Transverse colon (tissue), 4 donors: ENCODE measurements around the gene FIZ1. TPM values are rescaled to one million over a fixed set of nuclear protein-coding genes. Genes with fewer than 3 reads are reported as not detected.
"Not testable (repeated sequence)": the region's sequence is repeated elsewhere in the genome, so short reads cannot be mapped to it uniquely, and the experiment has no call there.

Experiments
- DNase-seq: peaks from one replicate; pipeline ENCODE4 v3.0.0-alpha.2; 2019
- H3K27ac ChIP-seq, 4 donors: fragments of 200-600 bp; sonication (generic); 2 replicates each; pipeline ENCODE4 v1.5.1; 2016 to 2018; ENCODE audit warnings: inconsistent platforms in 4 of 4
- H3K27me3 ChIP-seq: fragments of 200-600 bp; sonication (generic); 2 replicates; pipeline ENCODE4 v1.5.1; 2017; ENCODE audit warnings: inconsistent platforms
- H3K36me3 ChIP-seq, 4 donors: fragments of 200-600 bp; sonication (generic); 2 replicates each; pipeline ENCODE4 v1.5.1; 2017 to 2019; ENCODE audit warnings: inconsistent platforms in 4 of 4
- H3K4me1 ChIP-seq, 4 donors: fragments of 200-600 bp; sonication (generic); 2 replicates each; pipeline ENCODE4 v1.5.1; 2017 to 2020; ENCODE audit warnings: inconsistent platforms in 4 of 4
- H3K4me3 ChIP-seq, 4 donors: fragments of 200-600 bp; sonication (generic); 1 replicate in 1 of 4; 2 replicates in 3 of 4; pipeline versions ENCODE4 v1.5.1 to v1.6.1; 2017 to 2019; ENCODE audit warnings: inconsistent platforms in 4 of 4
- H3K9me3 ChIP-seq, 2 donors: fragments of 200-600 bp; sonication (generic); 2 replicates each; pipeline ENCODE4 v1.5.1; 2017 to 2019; ENCODE audit warnings: inconsistent platforms in 2 of 2
- EP300 ChIP-seq: sonication (generic); formaldehyde crosslinking; IDR thresholded peaks from one replicate; pipeline ENCODE4 v1.6.1; 2017; ENCODE audit warnings: antibody characterized with exemption, low read depth
- POLR2A ChIP-seq: fragments of 450-650 bp; IDR thresholded peaks from one replicate; pipeline ENCODE4 v1.6.1; 2016; ENCODE audit warnings: antibody characterized with exemption, mild to moderate bottlenecking, moderate library complexity
- POLR2AphosphoS5 ChIP-seq, 3 donors: sonication (generic); formaldehyde crosslinking; IDR thresholded peaks; one replicate each; pipeline ENCODE4 v1.6.1; 2016; ENCODE audit warnings: antibody characterized with exemption in 3 of 3
- WGBS, 2 donors: methylation state at CpG; one replicate each; pipeline ENCODE4 v1.1.5; 2018; ENCODE audit warnings: low coverage in 1 of 2; 5-methylcytosine and 5-hydroxymethylcytosine counted together
- in situ Hi-C, 4 donors: fragments of 200-750 bp; cut with MboI; loops; one replicate each; pipeline versions ENCODE4 v1.15.0 to v1.15.1; 2017; ENCODE audit warnings: low sequenced_read_pairs in 3 of 4, low pct_ligation_motif_present in 1 of 4, low pct_unique_long_range_greater_than_20kb in 1 of 4
- intact Hi-C: fragments of 100-400 bp; cut with DNase I; formaldehyde crosslinking; loops from one replicate; pipeline ENCODE4 v1.15.1; 2023; ENCODE audit warnings: low total_unique reads
- total RNA-seq, 4 donors: library from RNA; depleted of rRNA; stranded (reverse); fragments of >200 nt; gene quantifications; one replicate each; pipeline ENCODE4 v1.1.0, GENCODE V29; 2016
- TF ChIP-seq, protein P1 (sequence below), 5 experiments: fragments of 200-600 bp in 3 of 5; fragments of 450-650 bp in 2 of 5; sonication (generic) in 3 of 5; IDR thresholded peaks; 1 replicate in 2 of 5; 2 replicates in 3 of 5; pipeline ENCODE4 v1.5.1; 2016 to 2017; ENCODE audit warnings: antibody characterized with exemption in 5 of 5, inconsistent platforms in 3 of 5, mild to moderate bottlenecking in 2 of 5, moderate library complexity in 1 of 5

The FIZ1 gene
- total RNA-seq, 4 donors from 2014 or later, result 8.5 to 137 (median 18.3) TPM

DNA sequence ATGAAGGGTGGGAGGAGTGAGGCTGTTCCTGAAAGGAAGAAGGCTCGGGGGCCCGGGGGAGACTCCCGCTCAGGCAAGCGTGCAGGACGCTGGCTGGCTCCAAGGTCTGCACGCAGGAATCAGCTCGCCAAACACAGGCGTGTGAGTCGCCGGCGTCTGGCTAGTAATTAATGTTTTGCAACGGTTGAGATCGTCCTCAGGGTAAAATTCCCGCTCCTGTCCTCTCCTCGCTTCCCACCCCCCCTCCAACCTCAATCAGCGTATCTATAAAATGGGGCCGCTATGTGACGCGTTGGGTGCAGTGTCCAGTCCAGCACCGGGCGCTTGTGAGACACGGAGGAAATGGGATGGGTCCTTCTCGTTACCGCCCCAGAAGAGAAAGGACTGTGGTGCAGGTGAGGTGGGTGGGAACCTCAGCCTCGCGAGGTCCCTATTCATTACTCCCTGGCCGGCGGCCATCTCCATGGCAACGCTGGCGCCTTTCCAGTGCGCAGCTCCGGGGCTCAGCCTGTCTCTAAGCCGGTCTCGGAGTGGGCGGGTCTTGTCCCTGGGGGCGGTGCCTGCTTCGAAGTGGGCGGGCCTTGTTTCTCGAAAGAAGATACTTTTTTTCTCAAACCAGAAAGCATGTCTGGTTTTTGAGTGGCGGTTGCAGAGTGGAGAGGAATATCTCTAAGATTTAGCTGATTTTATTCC is 12.2 kb downstream of the FIZ1 start:
- H3K4me3 ChIP-seq, result peak overlapping the region in 3 of 4 donors; percentile 5 to 39 (median 21)
- peak overlapping the region in 2 of 4 donors; percentile 51 to 57 for H3K27ac ChIP-seq
- H3K36me3 ChIP-seq, result no peaks in the 10 kb centered on the region
- peak; percentile 96 for DNase-seq
- peaks cover 8 to 29% (median 24%) of the 10 kb centered on the region in 4 donors for H3K4me1 ChIP-seq
- TF ChIP-seq EP300 (no peak), POLR2AphosphoS5 (IDR thresholded peaks at IDR 0.05) (peak in 1 of 3 donors; percentile 18)
- peaks cover 5% of the 10 kb centered on the region for H3K27me3 ChIP-seq
- no peaks in the 10 kb centered on the region for H3K9me3 ChIP-seq
- WGBS, 2 donors, result 0 to 1% methylated on average over 6 to 40 of the region's 40 CpGs
- in situ Hi-C loops, result no loop called here
- intact Hi-C loops, result loop anchor here (10.0 kb wide), 1 partner anchor 72 kb away; no protein-coding TSS in a partner anchor

DNA sequence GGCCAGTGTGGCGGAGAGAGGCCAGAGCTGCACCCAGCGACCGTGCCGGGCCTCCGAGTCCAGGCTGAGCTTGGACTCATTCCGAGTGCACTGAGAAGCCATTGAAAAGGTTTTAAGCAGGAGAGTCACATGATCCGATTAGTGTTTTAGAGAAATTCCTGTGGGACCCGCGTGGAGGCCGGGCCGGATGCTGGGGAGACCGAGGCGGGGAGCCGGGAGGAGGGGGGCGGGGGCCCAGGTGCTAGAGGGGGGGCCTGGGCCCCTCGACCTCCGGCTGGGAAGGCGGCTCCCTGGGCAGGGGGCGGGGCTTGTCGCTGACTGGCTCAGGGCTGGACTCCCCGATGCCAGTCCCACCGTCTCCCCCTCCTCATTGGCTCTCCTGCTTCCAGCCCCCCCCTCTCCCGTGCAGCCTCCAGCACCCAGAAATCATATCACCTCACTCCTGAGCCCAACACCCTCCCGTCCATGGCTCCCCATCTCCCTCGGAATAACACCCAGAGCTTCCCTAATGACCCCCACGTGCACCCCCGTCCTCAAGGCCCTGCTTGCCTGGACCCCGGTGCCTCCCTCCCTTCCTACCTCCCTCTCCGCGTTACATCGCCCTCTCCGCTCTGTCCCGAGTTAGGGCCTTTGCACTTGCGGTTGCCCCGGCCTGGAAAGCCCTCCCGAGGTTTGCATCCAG is 13.5 kb downstream of the FIZ1 start:
- H3K27me3 ChIP-seq, result peaks cover 5% of the 10 kb centered on the region
- 3 to 7% methylated on average over 15 to 30 of the region's 36 CpGs for WGBS, 2 donors
- intact Hi-C loops, result loop anchor here (10.0 kb wide), 1 partner anchor 71 kb away; no protein-coding TSS in a partner anchor
- peak overlapping the region; percentile 8 to 38 (median 13) for H3K4me3 ChIP-seq
- TF ChIP-seq, protein P1, sequence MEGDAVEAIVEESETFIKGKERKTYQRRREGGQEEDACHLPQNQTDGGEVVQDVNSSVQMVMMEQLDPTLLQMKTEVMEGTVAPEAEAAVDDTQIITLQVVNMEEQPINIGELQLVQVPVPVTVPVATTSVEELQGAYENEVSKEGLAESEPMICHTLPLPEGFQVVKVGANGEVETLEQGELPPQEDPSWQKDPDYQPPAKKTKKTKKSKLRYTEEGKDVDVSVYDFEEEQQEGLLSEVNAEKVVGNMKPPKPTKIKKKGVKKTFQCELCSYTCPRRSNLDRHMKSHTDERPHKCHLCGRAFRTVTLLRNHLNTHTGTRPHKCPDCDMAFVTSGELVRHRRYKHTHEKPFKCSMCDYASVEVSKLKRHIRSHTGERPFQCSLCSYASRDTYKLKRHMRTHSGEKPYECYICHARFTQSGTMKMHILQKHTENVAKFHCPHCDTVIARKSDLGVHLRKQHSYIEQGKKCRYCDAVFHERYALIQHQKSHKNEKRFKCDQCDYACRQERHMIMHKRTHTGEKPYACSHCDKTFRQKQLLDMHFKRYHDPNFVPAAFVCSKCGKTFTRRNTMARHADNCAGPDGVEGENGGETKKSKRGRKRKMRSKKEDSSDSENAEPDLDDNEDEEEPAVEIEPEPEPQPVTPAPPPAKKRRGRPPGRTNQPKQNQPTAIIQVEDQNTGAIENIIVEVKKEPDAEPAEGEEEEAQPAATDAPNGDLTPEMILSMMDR (IDR thresholded peaks at IDR 0.05), result no peak
- in situ Hi-C loops, result no loop called here
- peaks cover 8 to 41% (median 32%) of the 10 kb centered on the region in 4 donors for H3K4me1 ChIP-seq
- DNase-seq, result peak; percentile 71
- no peaks in the 10 kb centered on the region for H3K9me3 ChIP-seq
- peak overlapping the region; percentile 5 to 55 (median 27) for H3K27ac ChIP-seq
- no peaks in the 10 kb centered on the region for H3K36me3 ChIP-seq

DNA sequence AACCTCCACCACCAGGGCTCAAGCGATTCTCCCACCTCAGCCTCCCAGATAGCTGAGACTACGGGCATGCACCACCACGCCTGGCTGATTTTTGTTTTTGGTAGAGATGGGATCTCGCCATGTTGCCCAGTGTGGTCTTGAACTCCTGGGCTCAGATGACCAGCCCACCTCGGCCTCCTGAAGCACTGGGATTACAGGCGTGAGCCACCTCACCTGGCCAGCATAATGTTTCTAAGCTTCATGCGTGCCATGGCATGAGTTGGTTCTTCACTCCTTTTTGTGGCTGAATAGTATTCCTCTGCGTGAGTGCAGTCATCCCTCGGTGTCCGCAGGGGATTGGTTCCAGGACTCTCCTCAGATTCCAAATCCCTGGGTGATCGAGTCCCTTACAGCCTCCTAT is 14.4 kb downstream of the FIZ1 start:
- in situ Hi-C loops (no loop called here), intact Hi-C loops (loop anchor here (10.0 kb wide), 1 partner anchor 70 kb away; no protein-coding TSS in a partner anchor)
- Histone ChIP-seq H3K9me3 (no peaks in the 10 kb centered on the region), H3K4me1 (peaks cover 8 to 45% (median 37%) of the 10 kb centered on the region in 4 donors), H3K36me3 (no peaks in the 10 kb centered on the region), H3K27me3 (peaks cover 5% of the 10 kb centered on the region), H3K4me3 (no peak overlapping the region), H3K27ac (no peak overlapping the region)
- TF ChIP-seq, protein P1 (IDR thresholded peaks at IDR 0.05), result no peak
- TF ChIP-seq EP300 (no peak), POLR2A (no peak), POLR2AphosphoS5 (IDR thresholded peaks at IDR 0.05) (no peak)
- no peak for DNase-seq
- WGBS, 2 donors, result 60 to 87% methylated on average over 1 to 11 of the region's 11 CpGs

DNA sequence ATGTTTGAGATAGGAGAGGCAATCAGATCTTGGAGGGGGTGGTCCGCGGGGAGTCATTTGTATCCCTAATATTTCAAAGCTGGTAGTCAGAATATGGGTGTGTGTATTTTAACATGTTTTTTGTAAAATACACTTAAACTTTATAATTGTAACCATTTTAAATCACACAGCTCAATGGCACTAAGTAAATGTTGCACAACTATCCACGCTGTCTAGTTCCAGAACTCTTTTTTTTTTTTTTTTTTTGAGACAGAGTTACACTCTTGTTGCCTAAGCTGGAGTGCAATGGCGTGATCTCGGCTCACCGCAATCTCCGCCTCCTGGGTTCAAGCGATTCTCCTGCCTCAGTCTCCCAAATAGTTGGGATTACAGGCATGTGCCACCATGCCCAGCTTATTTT is 15.4 kb downstream of the FIZ1 start:
- DNase-seq, H3K4me3 ChIP-seq, in situ Hi-C loops, H3K36me3 ChIP-seq, H3K9me3 ChIP-seq, H3K27me3 ChIP-seq, H3K27ac ChIP-seq: not testable (repeated sequence)
- 87 to 90% methylated on average over 7 to 8 of the region's 8 CpGs for WGBS, 2 donors
- intact Hi-C loops, result loop anchor here (10.0 kb wide), 1 partner anchor 69 kb away; no protein-coding TSS in a partner anchor
- H3K4me1 ChIP-seq, result peaks cover 8 to 50% (median 41%) of the 10 kb centered on the region in 4 donors

DNA sequence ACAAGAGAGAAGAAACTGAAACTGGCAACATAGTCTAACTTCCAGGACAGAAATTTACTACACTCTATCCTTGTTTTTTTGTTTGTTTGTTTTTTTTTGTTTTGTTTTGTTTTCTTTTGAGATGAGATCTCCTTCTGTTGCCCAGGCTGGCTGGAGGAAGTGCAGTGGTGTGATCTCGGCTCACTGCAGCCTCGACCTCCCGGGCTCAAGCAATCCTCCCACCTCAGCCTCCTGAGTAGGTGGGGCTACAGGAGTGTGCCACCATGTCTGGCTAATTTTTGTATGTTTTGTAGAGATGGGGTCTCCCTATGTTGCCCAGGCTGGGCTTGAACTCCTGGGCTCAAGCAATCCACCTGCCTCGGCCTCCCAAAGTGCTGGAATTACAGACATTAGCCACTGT is 17.0 kb downstream of the FIZ1 start:
- H3K27ac ChIP-seq, H3K27me3 ChIP-seq, H3K9me3 ChIP-seq, DNase-seq, H3K4me3 ChIP-seq, in situ Hi-C loops, H3K36me3 ChIP-seq: not testable (repeated sequence)
- H3K4me1 ChIP-seq, result peaks cover 8 to 44% (median 36%) of the 10 kb centered on the region in 4 donors
- WGBS, 2 donors, result 60 to 67% methylated on average over 1 to 4 of the region's 4 CpGs
- intact Hi-C loops, result loop anchor here (10.0 kb wide), 1 partner anchor 67 kb away; no protein-coding TSS in a partner anchor
